T47D (cell line): Measurements from ENCODE around the gene MRPL32.

ENCODE experiments used
- DNase-seq, 2 experiments: peaks; one replicate each; pipeline versions ENCODE4 v3.0.0 to v3.0.0-alpha.2; 2011 to 2012; ENCODE audit warnings: low read depth in 1 of 2, low spot score in 1 of 2
- JUND ChIP-seq: IDR thresholded peaks from 2 replicates; pipeline ENCODE4 v1.6.1; 2012; ENCODE audit warnings: low read depth
- in situ Hi-C: cut with HindIII; loops from 2 replicates; pipeline ENCODE4 v1.10.0; 2016; ENCODE audit warnings: low sequenced_read_pairs, low pct_unique_long_range_greater_than_20kb

MRPL32 gene

GRCh38 chr7:42911454-42912447, 20.4 kb upstream of the MRPL32 start, which contains the start of gene C7orf25:
TSS of gene C7orf25 (minus strand) at chr7:42912070. CDS start at chr7:42910900, 1,170 bp downstream.
- in situ Hi-C loops, result no loop called here
- TF ChIP-seq JUND, result no peak
- DNase-seq, result peak; percentile 96 to 97

GRCh38 chr7:42913591-42913990, 18.6 kb upstream of the MRPL32 start:
- no peak for TF ChIP-seq JUND
- in situ Hi-C loops, result no loop called here
- no peak for DNase-seq

GRCh38 chr7:42914009-42914408, 18.2 kb upstream of the MRPL32 start:
- no peak for DNase-seq
- TF ChIP-seq JUND, result no peak
- in situ Hi-C loops, result no loop called here

GRCh38 chr7:42914421-42915045, 17.6 kb upstream of the MRPL32 start:
- DNase-seq, result no peak
- in situ Hi-C loops, result no loop called here
- TF ChIP-seq JUND, result no peak

GRCh38 chr7:42915356-42915755, 16.8 kb upstream of the MRPL32 start:
- no peak for TF ChIP-seq JUND
- DNase-seq, result no peak
- in situ Hi-C loops, result no loop called here

- no peak for TF ChIP-seq JUND
- in situ Hi-C loops, result no loop called here
- DNase-seq, result no peak
These were observed 10.0 kb upstream of the MRPL32 start for GRCh38 chr7:42922017-42922753.

- DNase-seq, result no peak
- in situ Hi-C loops, result no loop called here
- TF ChIP-seq JUND, result no peak
These were observed 7.8 kb upstream of the MRPL32 start for GRCh38 chr7:42924223-42924838.

- in situ Hi-C loops, result no loop called here
- DNase-seq, result no peak
- no peak for TF ChIP-seq JUND
These were observed 6.5 kb upstream of the MRPL32 start for GRCh38 chr7:42925630-42926029.

- TF ChIP-seq JUND, result no peak
- in situ Hi-C loops, result no loop called here
- DNase-seq, result no peak
These were observed 6.0 kb upstream of the MRPL32 start for GRCh38 chr7:42926204-42926603.

GRCh38 chr7:42928754-42929153, 3.4 kb upstream of the MRPL32 start:
- TF ChIP-seq JUND, result no peak
- DNase-seq, result no peak
- in situ Hi-C loops, result no loop called here

GRCh38 chr7:42929449-42929848, 2.7 kb upstream of the MRPL32 start:
- no peak for TF ChIP-seq JUND
- no peak for DNase-seq
- in situ Hi-C loops, result no loop called here

GRCh38 chr7:42930889-42931288, 1.3 kb upstream of the MRPL32 start:
- TF ChIP-seq JUND, result no peak
- in situ Hi-C loops, result no loop called here
- no peak for DNase-seq

- in situ Hi-C loops, result no loop called here
- TF ChIP-seq JUND, result no peak
- no peak for DNase-seq
These were observed 736 bp upstream of the MRPL32 start for GRCh38 chr7:42931447-42931833.
